H1 (cell line): ENCODE results near the gene NAE1. TPM values are rescaled to one million over a fixed set of nuclear protein-coding genes. Genes with fewer than 3 reads are reported as not detected.

Experiments used
- ASH2L ChIP-seq: fragments of 200-600, 300-600 bp; sonication (generic); IDR thresholded peaks from one replicate; pipeline ENCODE4 v1.7.1; 2017; ENCODE audit warnings: low read length
- KDM5A ChIP-seq: fragments of 200-600 bp; IDR thresholded peaks from 2 replicates; pipeline ENCODE4 v1.7.1; 2012; ENCODE audit warnings: mild to moderate bottlenecking, low read length, inconsistent platforms, mixed read lengths
- MAFK ChIP-seq: IDR thresholded peaks from 2 replicates; pipeline ENCODE4 v1.6.1; 2012; ENCODE audit warnings: low read depth, mild to moderate bottlenecking, improper control_type of control experiment, low read length
- SAP30 ChIP-seq: fragments of 300-600 bp; sonication (generic); IDR thresholded peaks from 2 replicates; pipeline ENCODE4 v1.7.1; 2012; ENCODE audit warnings: low read length, moderate library complexity, mild to moderate bottlenecking, inconsistent platforms; ENCODE audit not compliant: insufficient read depth, insufficient replicate concordance
- polyA plus RNA-seq, 7 experiments: library from polyadenylated mRNA; depleted of rRNA in 3 of 7; stranded (reverse) in 5 of 7; unstranded in 2 of 7; fragments of >200 nt in 5 of 7; fragments of 200-250 nt in 2 of 7; gene quantifications; 1 replicate in 5 of 7; 2 replicates in 1 of 7; 4 replicates in 1 of 7; pipeline versions ENCODE4 v1.2.1 to v1.2.3, GENCODE V29; 2011 to 2013; ENCODE audit warnings: missing spikeins in 2 of 7, mixed read lengths in 2 of 7
- total RNA-seq: library from RNA; stranded (reverse); fragmentation: NEBNext Ultra II Directional; extraction: Animal tissue kit (Norgen Biotek cat#: 25700); gene quantifications from 2 replicates; pipeline ENCODE4 v1.2.1, GENCODE V29; 2021
- TF ChIP-seq, protein P1 (sequence below): fragments of 300-600 bp; sonication (generic); IDR thresholded peaks from 2 replicates; pipeline ENCODE4 v1.7.1; 2012; ENCODE audit warnings: low read length, moderate library complexity, mild to moderate bottlenecking, inconsistent platforms; ENCODE audit not compliant: insufficient replicate concordance

Gene NAE1
- total and polyA plus RNA-seq, 2 of the 8 experiments (the other 6 are each of a cell fraction or from before 2014, with no cell fraction given), result 66.6 to 155 TPM

DNA sequence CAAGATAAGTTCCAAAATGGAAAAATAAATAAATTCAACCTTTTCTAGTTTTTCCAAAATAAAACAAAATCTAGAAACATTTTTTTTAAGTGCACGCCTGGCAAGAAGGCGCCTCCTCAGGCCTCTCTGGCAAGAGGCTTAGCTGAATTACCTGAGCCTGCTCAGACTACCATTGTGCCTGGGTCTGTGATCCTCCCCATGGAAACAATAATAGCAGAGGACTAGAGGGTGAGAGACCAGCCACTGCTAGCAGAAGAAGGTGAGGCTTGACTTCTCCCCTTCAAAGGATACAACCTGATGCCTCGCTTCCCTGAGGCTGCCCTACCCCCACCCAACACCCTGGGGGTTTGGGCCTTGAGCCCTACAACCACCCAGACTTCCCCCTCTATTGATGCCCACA lies 44.2 kb downstream of the NAE1 start (continued):
- TF ChIP-seq, protein P1, sequence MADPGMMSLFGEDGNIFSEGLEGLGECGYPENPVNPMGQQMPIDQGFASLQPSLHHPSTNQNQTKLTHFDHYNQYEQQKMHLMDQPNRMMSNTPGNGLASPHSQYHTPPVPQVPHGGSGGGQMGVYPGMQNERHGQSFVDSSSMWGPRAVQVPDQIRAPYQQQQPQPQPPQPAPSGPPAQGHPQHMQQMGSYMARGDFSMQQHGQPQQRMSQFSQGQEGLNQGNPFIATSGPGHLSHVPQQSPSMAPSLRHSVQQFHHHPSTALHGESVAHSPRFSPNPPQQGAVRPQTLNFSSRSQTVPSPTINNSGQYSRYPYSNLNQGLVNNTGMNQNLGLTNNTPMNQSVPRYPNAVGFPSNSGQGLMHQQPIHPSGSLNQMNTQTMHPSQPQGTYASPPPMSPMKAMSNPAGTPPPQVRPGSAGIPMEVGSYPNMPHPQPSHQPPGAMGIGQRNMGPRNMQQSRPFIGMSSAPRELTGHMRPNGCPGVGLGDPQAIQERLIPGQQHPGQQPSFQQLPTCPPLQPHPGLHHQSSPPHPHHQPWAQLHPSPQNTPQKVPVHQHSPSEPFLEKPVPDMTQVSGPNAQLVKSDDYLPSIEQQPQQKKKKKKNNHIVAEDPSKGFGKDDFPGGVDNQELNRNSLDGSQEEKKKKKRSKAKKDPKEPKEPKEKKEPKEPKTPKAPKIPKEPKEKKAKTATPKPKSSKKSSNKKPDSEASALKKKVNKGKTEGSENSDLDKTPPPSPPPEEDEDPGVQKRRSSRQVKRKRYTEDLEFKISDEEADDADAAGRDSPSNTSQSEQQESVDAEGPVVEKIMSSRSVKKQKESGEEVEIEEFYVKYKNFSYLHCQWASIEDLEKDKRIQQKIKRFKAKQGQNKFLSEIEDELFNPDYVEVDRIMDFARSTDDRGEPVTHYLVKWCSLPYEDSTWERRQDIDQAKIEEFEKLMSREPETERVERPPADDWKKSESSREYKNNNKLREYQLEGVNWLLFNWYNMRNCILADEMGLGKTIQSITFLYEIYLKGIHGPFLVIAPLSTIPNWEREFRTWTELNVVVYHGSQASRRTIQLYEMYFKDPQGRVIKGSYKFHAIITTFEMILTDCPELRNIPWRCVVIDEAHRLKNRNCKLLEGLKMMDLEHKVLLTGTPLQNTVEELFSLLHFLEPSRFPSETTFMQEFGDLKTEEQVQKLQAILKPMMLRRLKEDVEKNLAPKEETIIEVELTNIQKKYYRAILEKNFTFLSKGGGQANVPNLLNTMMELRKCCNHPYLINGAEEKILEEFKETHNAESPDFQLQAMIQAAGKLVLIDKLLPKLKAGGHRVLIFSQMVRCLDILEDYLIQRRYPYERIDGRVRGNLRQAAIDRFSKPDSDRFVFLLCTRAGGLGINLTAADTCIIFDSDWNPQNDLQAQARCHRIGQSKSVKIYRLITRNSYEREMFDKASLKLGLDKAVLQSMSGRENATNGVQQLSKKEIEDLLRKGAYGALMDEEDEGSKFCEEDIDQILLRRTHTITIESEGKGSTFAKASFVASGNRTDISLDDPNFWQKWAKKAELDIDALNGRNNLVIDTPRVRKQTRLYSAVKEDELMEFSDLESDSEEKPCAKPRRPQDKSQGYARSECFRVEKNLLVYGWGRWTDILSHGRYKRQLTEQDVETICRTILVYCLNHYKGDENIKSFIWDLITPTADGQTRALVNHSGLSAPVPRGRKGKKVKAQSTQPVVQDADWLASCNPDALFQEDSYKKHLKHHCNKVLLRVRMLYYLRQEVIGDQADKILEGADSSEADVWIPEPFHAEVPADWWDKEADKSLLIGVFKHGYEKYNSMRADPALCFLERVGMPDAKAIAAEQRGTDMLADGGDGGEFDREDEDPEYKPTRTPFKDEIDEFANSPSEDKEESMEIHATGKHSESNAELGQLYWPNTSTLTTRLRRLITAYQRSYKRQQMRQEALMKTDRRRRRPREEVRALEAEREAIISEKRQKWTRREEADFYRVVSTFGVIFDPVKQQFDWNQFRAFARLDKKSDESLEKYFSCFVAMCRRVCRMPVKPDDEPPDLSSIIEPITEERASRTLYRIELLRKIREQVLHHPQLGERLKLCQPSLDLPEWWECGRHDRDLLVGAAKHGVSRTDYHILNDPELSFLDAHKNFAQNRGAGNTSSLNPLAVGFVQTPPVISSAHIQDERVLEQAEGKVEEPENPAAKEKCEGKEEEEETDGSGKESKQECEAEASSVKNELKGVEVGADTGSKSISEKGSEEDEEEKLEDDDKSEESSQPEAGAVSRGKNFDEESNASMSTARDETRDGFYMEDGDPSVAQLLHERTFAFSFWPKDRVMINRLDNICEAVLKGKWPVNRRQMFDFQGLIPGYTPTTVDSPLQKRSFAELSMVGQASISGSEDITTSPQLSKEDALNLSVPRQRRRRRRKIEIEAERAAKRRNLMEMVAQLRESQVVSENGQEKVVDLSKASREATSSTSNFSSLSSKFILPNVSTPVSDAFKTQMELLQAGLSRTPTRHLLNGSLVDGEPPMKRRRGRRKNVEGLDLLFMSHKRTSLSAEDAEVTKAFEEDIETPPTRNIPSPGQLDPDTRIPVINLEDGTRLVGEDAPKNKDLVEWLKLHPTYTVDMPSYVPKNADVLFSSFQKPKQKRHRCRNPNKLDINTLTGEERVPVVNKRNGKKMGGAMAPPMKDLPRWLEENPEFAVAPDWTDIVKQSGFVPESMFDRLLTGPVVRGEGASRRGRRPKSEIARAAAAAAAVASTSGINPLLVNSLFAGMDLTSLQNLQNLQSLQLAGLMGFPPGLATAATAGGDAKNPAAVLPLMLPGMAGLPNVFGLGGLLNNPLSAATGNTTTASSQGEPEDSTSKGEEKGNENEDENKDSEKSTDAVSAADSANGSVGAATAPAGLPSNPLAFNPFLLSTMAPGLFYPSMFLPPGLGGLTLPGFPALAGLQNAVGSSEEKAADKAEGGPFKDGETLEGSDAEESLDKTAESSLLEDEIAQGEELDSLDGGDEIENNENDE, result no peak
- TF ChIP-seq MAFK, result no peak
- TF ChIP-seq SAP30, result no peak
- TF ChIP-seq KDM5A, result no peak
- no peak for TF ChIP-seq ASH2L
